IMR-90 (cell line): ENCODE data around the gene CUBN.

Source experiments
- BHLHE40 ChIP-seq: fragments of 150-350 bp; IDR thresholded peaks from 2 replicates; pipeline ENCODE4 v1.6.1; 2016; ENCODE audit warnings: mild to moderate bottlenecking, low read depth, low read length
- CEBPB ChIP-seq: IDR thresholded peaks from 2 replicates; pipeline ENCODE4 v1.6.1; 2012; ENCODE audit warnings: low read depth, low read length, improper control_type of control experiment
- CTCF ChIP-seq: conservative IDR thresholded peaks from 2 replicates; pipeline ENCODE4 v1.5.1; 2012; ENCODE audit warnings: mild to moderate bottlenecking, low read depth, low read length, improper control_type of control experiment
- ELK1 ChIP-seq: fragments of 150-350 bp; IDR thresholded peaks from 2 replicates; pipeline ENCODE4 v1.6.1; 2016; ENCODE audit warnings: low read depth, mild to moderate bottlenecking, low read length, moderate library complexity, borderline replicate concordance
- FOS ChIP-seq: fragments of 150-350 bp; IDR thresholded peaks from 2 replicates; pipeline ENCODE4 v1.6.1; 2016; ENCODE audit warnings: low read depth, low read length
- MAFK ChIP-seq: IDR thresholded peaks from 2 replicates; pipeline ENCODE4 v1.6.1; 2012; ENCODE audit warnings: low read depth, low read length, improper control_type of control experiment
- MAZ ChIP-seq: IDR thresholded peaks from 2 replicates; pipeline ENCODE4 v1.6.1; 2012; ENCODE audit warnings: low read depth, mild to moderate bottlenecking, low read length, improper control_type of control experiment, moderate library complexity, borderline replicate concordance
- MXI1 ChIP-seq: IDR thresholded peaks from 2 replicates; pipeline ENCODE4 v1.6.1; 2012; ENCODE audit warnings: low read depth, mild to moderate bottlenecking, low read length, moderate library complexity, borderline replicate concordance
- NFE2L2 ChIP-seq: fragments of 150-350 bp; IDR thresholded peaks from 2 replicates; pipeline ENCODE4 v1.6.1; 2016; ENCODE audit warnings: low read depth, mild to moderate bottlenecking, low read length
- POLR2A ChIP-seq: IDR thresholded peaks from 2 replicates; pipeline ENCODE4 v1.6.1; 2012; ENCODE audit warnings: mild to moderate bottlenecking, low read depth, low read length
- RAD21 ChIP-seq: IDR thresholded peaks from 2 replicates; pipeline ENCODE4 v1.6.1; 2012; ENCODE audit warnings: low read length, improper control_type of control experiment
- SMC3 ChIP-seq: fragments of 150-350 bp; IDR thresholded peaks from 2 replicates; pipeline ENCODE4 v1.6.1; 2016; ENCODE audit warnings: low read depth, mild to moderate bottlenecking, antibody characterized with exemption, low read length, moderate library complexity
- USF2 ChIP-seq: fragments of 150-350 bp; IDR thresholded peaks from 2 replicates; pipeline ENCODE4 v1.6.1; 2017; ENCODE audit warnings: mild to moderate bottlenecking, antibody characterized with exemption, low read length, low read depth

DNA sequence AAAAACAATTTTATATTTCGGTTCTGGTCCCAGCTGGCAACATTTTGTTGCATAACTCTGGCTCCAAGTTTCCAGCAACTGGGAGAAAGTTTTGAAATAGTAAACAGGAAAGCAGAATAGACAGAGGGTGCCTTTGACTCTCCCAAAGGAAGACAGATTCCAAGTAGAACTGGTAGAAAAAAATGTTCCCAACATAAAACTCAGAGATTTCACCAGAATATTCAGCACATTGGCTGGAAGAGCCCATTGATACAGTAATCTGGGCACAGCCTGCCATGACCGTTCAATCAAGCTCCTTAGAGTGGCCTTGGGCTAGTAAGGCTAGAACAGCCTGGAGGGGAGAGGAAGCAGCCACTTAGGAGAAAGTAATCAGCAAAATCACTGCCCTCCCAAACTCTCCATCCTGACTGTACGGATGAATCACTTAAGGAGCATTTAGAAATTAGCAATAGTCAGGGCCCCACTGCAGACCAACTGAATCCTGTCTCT lies 120.4 kb downstream of the CUBN start:
- TF ChIP-seq CTCF (no peak), MAFK (peak; percentile 30; the same call in 1 of the 2 replicates), CEBPB (peak; percentile 57), MXI1 (no peak), POLR2A (no peak), RAD21 (no peak), USF2 (no peak), MAZ (no peak; the same call in 1 of the 2 replicates), BHLHE40 (no peak), ELK1 (no peak), FOS (0 out of 2 replicates have a peak, but pooled peaks have one; percentile 32), SMC3 (no peak), NFE2L2 (no peak)
